ENCODE data around the gene ABAT.

GRCh38 chr16:8714807-8715206 is 40.4 kb downstream of the ABAT start:
- TF ChIP-seq EZH2phosphoT487 (IDR thresholded peaks at IDR 0.05; ENCODE audit: insufficient read depth, low read depth) (no peak), EZH2 (IDR thresholded peaks at IDR 0.05; ENCODE audit: insufficient read depth, poor library complexity, severe bottlenecking) (no peak)
